CD4-positive, alpha-beta T cell treated with Interferon alpha-2 for 1 hour (primary cell): ENCODE data around the gene E2F2.

Source experiments
- DNase-seq, 2 donors: peaks; one replicate each; pipeline ENCODE4 v3.0.0-alpha.2; 2020 to 2022

The E2F2 gene

GRCh38 chr1:23481026-23481597 lies 49.9 kb downstream of the E2F2 start:
- DNase-seq = no peak

GRCh38 chr1:23480187-23481025 lies 50.6 kb downstream of the E2F2 start:
- no peak for DNase-seq

- no peak for DNase-seq
Observed at GRCh38 chr1:23479666-23479941, 51.4 kb downstream of the E2F2 start.

- no peak for DNase-seq
Observed at GRCh38 chr1:23478896-23479665, 52.0 kb downstream of the E2F2 start.

GRCh38 chr1:23477359-23478144 lies 53.5 kb downstream of the E2F2 start:
- DNase-seq = no peak

GRCh38 chr1:23475641-23476040 lies 55.4 kb downstream of the E2F2 start:
- no peak for DNase-seq

- no peak for DNase-seq
Observed at GRCh38 chr1:23475134-23475628, 55.9 kb downstream of the E2F2 start.

GRCh38 chr1:23473037-23473800 lies 57.8 kb downstream of the E2F2 start:
- DNase-seq = no peak

- DNase-seq = no peak
Observed at GRCh38 chr1:23472351-23473036, 58.5 kb downstream of the E2F2 start.

- DNase-seq = no peak
Observed at GRCh38 chr1:23471473-23472075, 59.5 kb downstream of the E2F2 start.

- DNase-seq = no peak
Observed at GRCh38 chr1:23470282-23471070, 60.6 kb downstream of the E2F2 start.

GRCh38 chr1:23469372-23469982 lies 61.6 kb downstream of the E2F2 start:
- no peak for DNase-seq

GRCh38 chr1:23466423-23466989 lies 64.5 kb downstream of the E2F2 start:
- DNase-seq = no peak

- no peak for DNase-seq
Observed at GRCh38 chr1:23463286-23463685, 67.7 kb downstream of the E2F2 start.

GRCh38 chr1:23462766-23463165 lies 68.3 kb downstream of the E2F2 start:
- no peak for DNase-seq

- no peak for DNase-seq
Observed at GRCh38 chr1:23461050-23461449, 70.0 kb downstream of the E2F2 start.

GRCh38 chr1:23460519-23460918 lies 70.5 kb downstream of the E2F2 start:
- no peak for DNase-seq

GRCh38 chr1:23459338-23459757 lies 71.7 kb downstream of the E2F2 start:
- no peak for DNase-seq
